H1 (cell line): Measurements from ENCODE around the gene HSCB. TPM values are rescaled to one million over a fixed set of nuclear protein-coding genes. Genes with fewer than 3 reads are reported as not detected.

Experiments used
- CTCF ChIA-PET: fragments of 300-600 bp; sonication (Branson Sonifier 250); formaldehyde crosslinking; loops from one replicate; lab custom pipeline; 2021; ENCODE audit not compliant: partially characterized antibody; lab: Charles Lee
- POLR2A ChIA-PET: fragments of 300-600 bp; sonication (Branson Sonifier 250); formaldehyde crosslinking; loops from one replicate; lab custom pipeline; 2021; ENCODE audit warnings: inconsistent platforms; ENCODE audit not compliant: partially characterized antibody; lab: Charles Lee
- DNase-seq, 2 experiments: peaks; one replicate each; pipeline versions ENCODE4 v3.0.0 to v3.0.0-alpha.2; 2010 to 2022; ENCODE audit warnings: low spot score in 2 of 2, low read depth in 1 of 2, mixed read lengths in 1 of 2
- FAIRE-seq: peaks from 2 replicates; lab custom pipeline; 2011; peaks lifted over from hg19 to GRCh38; lab: Jason Lieb, UNC
- H2AFZ ChIP-seq: 2 replicates; pipeline ENCODE4 v1.8.1; 2012; ENCODE audit warnings: low read length, inconsistent platforms
- H2AK5ac ChIP-seq: 2 replicates; pipeline ENCODE4 v1.6.1; 2013; ENCODE audit warnings: low read depth, low read length
- H2BK120ac ChIP-seq: replicated peaks from 2 replicates; pipeline ENCODE3; 2013; ENCODE audit warnings: low read depth, low read length, inconsistent platforms
- H2BK12ac ChIP-seq: 2 replicates; pipeline ENCODE4 v1.6.1; 2013; ENCODE audit warnings: low read depth, low read length
- H2BK15ac ChIP-seq: 2 replicates; pipeline ENCODE4 v1.6.1; 2013; ENCODE audit warnings: low read length
- H2BK20ac ChIP-seq: 2 replicates; pipeline ENCODE4 v1.6.1; 2013; ENCODE audit warnings: low read length
- H2BK5ac ChIP-seq: 2 replicates; pipeline ENCODE4 v1.6.1; 2013; ENCODE audit warnings: low read depth, low read length
- H3K14ac ChIP-seq: 2 replicates; pipeline ENCODE4 v1.6.1; 2013; ENCODE audit warnings: inconsistent platforms; ENCODE audit not compliant: insufficient read length
- H3K18ac ChIP-seq: 2 replicates; pipeline ENCODE4 v1.6.1; 2013; ENCODE audit warnings: low read length; ENCODE audit errors: extremely low read depth
- H3K23ac ChIP-seq: 2 replicates; pipeline ENCODE4 v1.6.1; 2013; ENCODE audit warnings: inconsistent platforms; ENCODE audit not compliant: insufficient read length
- H3K23me2 ChIP-seq: 2 replicates; pipeline ENCODE4 v1.6.1; 2013; ENCODE audit warnings: low read depth, low read length
- H3K27ac ChIP-seq: 2 replicates; pipeline ENCODE4 v1.6.1; 2011; ENCODE audit warnings: low read depth, low read length, inconsistent platforms
- H3K27me3 ChIP-seq, 4 experiments: replicated peaks in 1 of 4; 1 replicate in 1 of 4; 2 replicates in 3 of 4; pipeline versions ENCODE4 v1.6.1 to v1.8.1; 2011 to 2013; ENCODE audit warnings: low read length in 3 of 4, mild to moderate bottlenecking in 3 of 4, inconsistent platforms in 2 of 4, mixed read lengths in 2 of 4, moderate library complexity in 1 of 4; ENCODE audit not compliant: control insufficient read depth in 3 of 4, insufficient read depth in 3 of 4; ENCODE audit errors: extremely low read depth in 1 of 4
- H3K36me3 ChIP-seq, 4 experiments: 2 replicates each; pipeline versions ENCODE4 v1.6.1 to v1.8.1; 2011 to 2013; ENCODE audit warnings: mild to moderate bottlenecking in 4 of 4, low read length in 3 of 4, moderate library complexity in 2 of 4, control low read depth in 1 of 4, inconsistent platforms in 1 of 4; ENCODE audit not compliant: insufficient read depth in 4 of 4, control insufficient read depth in 2 of 4
- H3K4ac ChIP-seq: replicated peaks from 2 replicates; pipeline ENCODE3; 2013; ENCODE audit warnings: low read length, low read depth, mixed read lengths, inconsistent platforms; ENCODE audit not compliant: insufficient read length
- H3K4me1 ChIP-seq, 4 experiments: replicated peaks in 1 of 4; 1 replicate in 1 of 4; 2 replicates in 3 of 4; pipeline versions ENCODE4 v1.6.1 to v1.8.1; 2011 to 2013; ENCODE audit warnings: low read length in 3 of 4, inconsistent platforms in 2 of 4, mixed read lengths in 1 of 4; ENCODE audit not compliant: insufficient read depth in 4 of 4, control insufficient read depth in 3 of 4
- H3K4me2 ChIP-seq, 2 experiments: 2 replicates each; pipeline versions ENCODE4 v1.6.1 to v1.8.1; 2011 to 2013; ENCODE audit warnings: low read depth in 2 of 2, low read length in 2 of 2, control low read depth in 1 of 2, inconsistent platforms in 1 of 2, mild to moderate bottlenecking in 1 of 2; ENCODE audit not compliant: insufficient read depth in 1 of 2
- H3K4me3 ChIP-seq, 4 experiments: fragments of 200-600, 300-600 bp in 1 of 4; sonication (generic), shearing (Covaris generic), sonication (Bioruptor Twin) in 1 of 4; 2 replicates each; pipeline versions ENCODE4 v1.5.1 to v1.8.1; 2011 to 2016; ENCODE audit warnings: low read length in 4 of 4, low read depth in 3 of 4, control low read depth in 2 of 4, inconsistent platforms in 2 of 4, mild to moderate bottlenecking in 2 of 4, mixed read lengths in 1 of 4, moderate library complexity in 1 of 4; ENCODE audit not compliant: insufficient read depth in 2 of 4; ENCODE audit errors: extremely low read depth in 1 of 4
- H3K56ac ChIP-seq: replicated peaks from 2 replicates; pipeline ENCODE3; 2013; ENCODE audit warnings: low read depth, mild to moderate bottlenecking, mixed read lengths, low read length, inconsistent platforms; ENCODE audit not compliant: insufficient read length
- H3K79me1 ChIP-seq: 2 replicates; pipeline ENCODE4 v1.6.1; 2013; ENCODE audit warnings: low read depth, low read length, control low read depth
- H3K79me2 ChIP-seq, 2 experiments: 2 replicates each; pipeline versions ENCODE4 v1.6.1 to v1.8.1; 2012 to 2013; ENCODE audit warnings: low read length in 2 of 2, mild to moderate bottlenecking in 2 of 2, inconsistent platforms in 1 of 2; ENCODE audit not compliant: insufficient read depth in 2 of 2, control insufficient read depth in 1 of 2
- H3K9ac ChIP-seq, 4 experiments: replicated peaks in 1 of 4; 1 replicate in 1 of 4; 2 replicates in 3 of 4; pipeline versions ENCODE4 v1.6.1 to v1.8.1; 2011 to 2013; ENCODE audit warnings: low read depth in 3 of 4, low read length in 3 of 4, control low read depth in 2 of 4, mild to moderate bottlenecking in 2 of 4, moderate library complexity in 2 of 4, inconsistent platforms in 1 of 4; ENCODE audit errors: extremely low read depth in 1 of 4
- H3K9me3 ChIP-seq, 2 experiments: 2 replicates each; pipeline versions ENCODE4 v1.6.1 to v1.8.1; 2012 to 2013; ENCODE audit warnings: mild to moderate bottlenecking in 2 of 2, moderate library complexity in 2 of 2, control low read depth in 1 of 2, inconsistent platforms in 1 of 2, low read depth in 1 of 2, low read length in 1 of 2, mixed read lengths in 1 of 2; ENCODE audit not compliant: insufficient read depth in 2 of 2
- H4K20me1 ChIP-seq, 2 experiments: replicated peaks in 1 of 2; 2 replicates each; pipeline versions ENCODE3 to v1.8.1; 2011 to 2013; ENCODE audit warnings: inconsistent platforms in 2 of 2, low read length in 2 of 2, mild to moderate bottlenecking in 1 of 2; ENCODE audit not compliant: insufficient read depth in 2 of 2, control insufficient read depth in 1 of 2
- H4K5ac ChIP-seq: 2 replicates; pipeline ENCODE4 v1.6.1; 2013; ENCODE audit warnings: low read length, low read depth, mixed read lengths, inconsistent platforms; ENCODE audit not compliant: insufficient read length
- H4K8ac ChIP-seq: 2 replicates; pipeline ENCODE4 v1.8.0; 2013; ENCODE audit warnings: mild to moderate bottlenecking, moderate library complexity, low read length, inconsistent platforms; ENCODE audit not compliant: insufficient read depth; ENCODE audit errors: extremely low read depth
- H4K91ac ChIP-seq: replicated peaks from 2 replicates; pipeline ENCODE3; 2013; ENCODE audit warnings: low read length, mixed read lengths, inconsistent platforms; ENCODE audit not compliant: insufficient read length
- E2F6 ChIP-seq: IDR thresholded peaks from 2 replicates; pipeline ENCODE4 v1.6.1; 2012; ENCODE audit warnings: inconsistent platforms
- EP300 ChIP-seq, 2 experiments: IDR thresholded peaks; 1 replicate in 1 of 2; 2 replicates in 1 of 2; pipeline ENCODE4 v1.6.1; 2011 to 2012; ENCODE audit warnings: low read depth in 2 of 2, low read length in 2 of 2, mild to moderate bottlenecking in 2 of 2, borderline replicate concordance in 1 of 2, inconsistent platforms in 1 of 2, moderate library complexity in 1 of 2
- GABPA ChIP-seq: IDR thresholded peaks from 2 replicates; pipeline ENCODE4 v1.6.1; 2011; ENCODE audit warnings: mild to moderate bottlenecking, low read length, moderate library complexity, borderline replicate concordance; ENCODE audit not compliant: insufficient read depth
- HDAC2 ChIP-seq, 2 experiments: fragments of 300-600 bp in 1 of 2; sonication (generic) in 1 of 2; IDR thresholded peaks; 2 replicates each; pipeline ENCODE4 v1.6.1; 2011 to 2012; ENCODE audit warnings: low read depth in 2 of 2, low read length in 2 of 2, mild to moderate bottlenecking in 2 of 2, moderate library complexity in 2 of 2, borderline replicate concordance in 1 of 2, inconsistent platforms in 1 of 2
- HDAC6 ChIP-seq: IDR thresholded peaks from one replicate; pipeline ENCODE4 v1.7.1; 2012; ENCODE audit warnings: low read depth, mild to moderate bottlenecking, inconsistent platforms, low read length, moderate library complexity
- MAFK ChIP-seq: IDR thresholded peaks from 2 replicates; pipeline ENCODE4 v1.6.1; 2012; ENCODE audit warnings: low read depth, mild to moderate bottlenecking, improper control_type of control experiment, low read length
- POLR2AphosphoS5 ChIP-seq: IDR thresholded peaks from 2 replicates; pipeline ENCODE4 v1.6.1; 2011; ENCODE audit warnings: low read depth, low read length
- SAP30 ChIP-seq: fragments of 300-600 bp; sonication (generic); IDR thresholded peaks from 2 replicates; pipeline ENCODE4 v1.7.1; 2012; ENCODE audit warnings: low read length, moderate library complexity, mild to moderate bottlenecking, inconsistent platforms; ENCODE audit not compliant: insufficient read depth, insufficient replicate concordance
- SIN3A ChIP-seq, 2 experiments: IDR thresholded peaks in 1 of 2; conservative IDR thresholded peaks in 1 of 2; 2 replicates each; pipeline ENCODE4 v1.6.1; 2011 to 2012; ENCODE audit warnings: low read length in 2 of 2, improper control_type of control experiment in 1 of 2, low read depth in 1 of 2, mild to moderate bottlenecking in 1 of 2
- TCF12 ChIP-seq: IDR thresholded peaks from 2 replicates; pipeline ENCODE4 v1.6.1; 2011; ENCODE audit warnings: low read depth, mild to moderate bottlenecking, low read length
- WGBS, 2 experiments: shearing (Covaris generic) in 1 of 2; methylation state at CpG; one replicate each; pipeline versions ENCODE4 v1.1.6 to v1.1.7; 2013 to 2015; ENCODE audit warnings: low lambda C conversion rate in 2 of 2, mixed read lengths in 2 of 2, inconsistent platforms in 1 of 2, low coverage in 1 of 2, missing lambda C conversion rate in 1 of 2; ENCODE audit not compliant: insufficient replicate concordance in 2 of 2, insufficient coverage in 1 of 2, insufficient read length in 1 of 2; ENCODE audit errors: extremely low coverage in 1 of 2, missing lambda C conversion rate in 1 of 2; 5-methylcytosine and 5-hydroxymethylcytosine counted together
- polyA plus RNA-seq, 7 experiments: library from polyadenylated mRNA; depleted of rRNA in 3 of 7; stranded (reverse) in 5 of 7; unstranded in 2 of 7; fragments of >200 nt in 5 of 7; fragments of 200-250 nt in 2 of 7; gene quantifications; 1 replicate in 5 of 7; 2 replicates in 1 of 7; 4 replicates in 1 of 7; pipeline versions ENCODE4 v1.2.1 to v1.2.3, GENCODE V29; 2011 to 2013; ENCODE audit warnings: missing spikeins in 2 of 7, mixed read lengths in 2 of 7
- total RNA-seq: library from RNA; stranded (reverse); fragmentation: NEBNext Ultra II Directional; extraction: Animal tissue kit (Norgen Biotek cat#: 25700); gene quantifications from 2 replicates; pipeline ENCODE4 v1.2.1, GENCODE V29; 2021

Gene HSCB
- total and polyA plus RNA-seq, 2 of the 8 experiments (the other 6 are each of a cell fraction or from before 2014, with no cell fraction given) = 14.7 to 16.6 TPM

- Histone ChIP-seq H3K18ac (no peak overlapping the region), H3K36me3 (no peaks in the 10 kb centered on the region), H4K91ac (no peak overlapping the region), H2AK5ac (no peak overlapping the region), H3K14ac (no peak overlapping the region), H3K9me3 (no peaks in the 10 kb centered on the region), H3K4ac (no peak overlapping the region)
- TF ChIP-seq TCF12 = no peak
- no peak for TF ChIP-seq GABPA
- TF ChIP-seq E2F6 = no peak
- no peak for TF ChIP-seq EP300 (IDR thresholded peaks at IDR 0.05; ENCODE audit: borderline replicate concordance in 1 of 2, low read depth in 2 of 2, low read length in 2 of 2)
- TF ChIP-seq HDAC6 = no peak
- TF ChIP-seq SIN3A (conservative IDR thresholded peaks at IDR 0.05 in 1 of 2, IDR thresholded peaks at IDR 0.05 in 1 of 2; ENCODE audit: low read depth in 1 of 2, low read length in 2 of 2) = no peak
- no peak for TF ChIP-seq MAFK
- TF ChIP-seq POLR2AphosphoS5 = no peak
- TF ChIP-seq HDAC2 (IDR thresholded peaks at IDR 0.05; ENCODE audit: borderline replicate concordance in 1 of 2, low read depth in 2 of 2, low read length in 2 of 2) = no peak
- no peak for TF ChIP-seq SAP30
- TF ChIP-seq, all 59 proteins: peak for 0
- ChIA-PET CTCF (interaction anchor here (0.7 to 1.0 kb wide), 2 partner anchors 13 to 215 kb away, joined by 3 to 4 read pairs; no protein-coding TSS in a partner anchor), POLR2A (interaction anchor here (0.8 to 1.5 kb wide), 3 partner anchors 10 to 32 kb away, joined by 3 to 4 read pairs (median 3); no protein-coding TSS in a partner anchor)
- no peak overlapping the region for H3K4me2 ChIP-seq
- H4K5ac ChIP-seq = no peak overlapping the region
- H3K23me2 ChIP-seq = no peaks in the 10 kb centered on the region
- H2BK20ac ChIP-seq = no peak overlapping the region
- H2BK12ac ChIP-seq = no peak overlapping the region
- no peaks in the 10 kb centered on the region for H3K79me2 ChIP-seq
- 98% methylated on average over 3 of the region's 3 CpGs; no CpG with 5 or more reads in 1 of the 2 experiments for WGBS, 2 experiments
- H2BK15ac ChIP-seq = no peak overlapping the region
- H2BK120ac ChIP-seq = no peak overlapping the region
- no peaks in the 10 kb centered on the region for H3K27me3 ChIP-seq
- no peak overlapping the region for H4K8ac ChIP-seq
- no peak overlapping the region for H3K56ac ChIP-seq
- DNase-seq = no peak
- FAIRE-seq = no peak
- no peaks in the 10 kb centered on the region for H4K20me1 ChIP-seq
- no peak overlapping the region for H3K9ac ChIP-seq
- H2BK5ac ChIP-seq = no peak overlapping the region
- H3K27ac ChIP-seq = no peak overlapping the region
- no peaks in the 10 kb centered on the region for H3K4me1 ChIP-seq
- no peak overlapping the region for H3K4me3 ChIP-seq
- no peak overlapping the region for H3K23ac ChIP-seq
- no peak overlapping the region for H2AFZ ChIP-seq
- no peaks in the 10 kb centered on the region for H3K79me1 ChIP-seq
Observed at GRCh38 chr22:28766628-28767027, 24.8 kb downstream of the HSCB start.
